Activated naive CD8-positive, alpha-beta T cell (primary cell): Measurements from ENCODE around the gene LPAR3.

ENCODE experiments used
- H3K27ac Mint-ChIP-seq: one replicate; pipeline ENCODE4 v1.8.0; 2021; ENCODE audit warnings: mixed read lengths
- H3K27me3 Mint-ChIP-seq: one replicate; pipeline ENCODE4 v1.8.0; 2021; ENCODE audit warnings: mixed read lengths
- H3K36me3 Mint-ChIP-seq: one replicate; pipeline ENCODE4 v1.8.0; 2021; ENCODE audit warnings: mixed read lengths
- H3K4me1 Mint-ChIP-seq: one replicate; pipeline ENCODE4 v1.8.0; 2021; ENCODE audit warnings: low read depth, mixed read lengths
- H3K4me3 Mint-ChIP-seq: one replicate; pipeline ENCODE4 v1.8.0; 2021; ENCODE audit warnings: mild to moderate bottlenecking, mixed read lengths
- H3K9me3 Mint-ChIP-seq: one replicate; pipeline ENCODE4 v1.8.0; 2021; ENCODE audit warnings: low read depth, mixed read lengths

The LPAR3 gene

DNA sequence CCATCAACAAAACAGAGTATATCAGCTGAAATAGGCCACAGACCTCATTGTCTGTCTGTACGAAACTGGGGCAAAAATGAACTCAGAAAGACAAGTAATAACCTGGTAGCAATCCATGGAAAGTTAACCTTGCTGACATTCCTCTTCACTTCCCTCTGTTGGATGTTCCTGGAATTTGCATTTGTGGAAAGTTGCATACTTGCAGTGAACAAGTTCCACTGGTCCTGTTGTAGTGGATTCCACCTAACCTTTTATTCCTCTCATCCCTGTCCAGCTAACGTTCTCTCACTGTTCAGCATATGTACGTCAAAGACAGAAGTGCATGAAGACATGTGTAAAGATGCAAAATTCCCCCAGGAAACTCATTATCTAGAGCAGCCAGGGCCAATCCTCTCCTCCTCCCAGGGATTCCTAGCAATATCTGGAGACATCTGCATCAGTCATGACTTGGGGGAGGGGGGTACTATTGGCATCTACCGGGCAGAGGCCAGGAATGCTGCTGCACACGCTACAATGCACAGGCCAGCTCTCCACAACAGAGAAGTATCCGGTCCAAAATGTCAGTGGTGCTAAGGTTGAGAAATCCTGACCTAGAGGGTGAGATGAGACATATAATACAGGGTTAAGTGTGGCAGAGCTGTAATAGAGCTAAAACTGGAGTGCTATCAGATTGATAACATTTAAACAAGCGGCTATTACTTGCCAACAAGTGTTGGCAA, 8.2 kb downstream of the LPAR3 start:
- Mint-ChIP-seq H3K36me3 (peaks cover 2% of the 10 kb centered on the region), H3K4me3 (no peak overlapping the region)

DNA sequence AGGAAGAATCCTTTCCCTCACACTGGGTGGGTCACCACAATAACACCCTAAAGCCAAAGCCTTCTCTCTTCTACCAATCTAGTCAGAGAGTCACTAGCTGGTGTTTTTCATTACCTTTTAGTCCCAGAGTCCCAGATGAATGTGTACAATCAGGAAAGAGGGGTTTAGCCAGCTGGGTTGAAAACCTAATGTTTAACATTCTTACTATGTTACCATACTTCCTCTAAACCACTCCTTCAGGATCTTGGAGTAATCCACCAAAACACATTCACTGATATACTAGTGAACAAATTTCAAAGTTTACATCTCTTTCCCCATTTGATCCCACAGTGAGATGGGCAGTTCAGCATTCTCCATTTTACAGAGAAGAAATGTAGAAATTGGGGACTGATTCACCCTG, 9.7 kb downstream of the LPAR3 start:
- Mint-ChIP-seq H3K9me3 (no peaks in the 10 kb centered on the region), H3K4me1 (peaks cover 2% of the 10 kb centered on the region), H3K4me3 (no peak overlapping the region), H3K27me3 (no peaks in the 10 kb centered on the region), H3K27ac (no peak overlapping the region), H3K36me3 (peaks cover 4% of the 10 kb centered on the region)

More for the DNA sequence above, 8.2 kb downstream of the LPAR3 start:
- peaks cover 2% of the 10 kb centered on the region for H3K27me3 Mint-ChIP-seq
- H3K9me3 Mint-ChIP-seq, result no peaks in the 10 kb centered on the region
- no peak overlapping the region for H3K27ac Mint-ChIP-seq
- H3K4me1 Mint-ChIP-seq, result peaks cover 14% of the 10 kb centered on the region

DNA sequence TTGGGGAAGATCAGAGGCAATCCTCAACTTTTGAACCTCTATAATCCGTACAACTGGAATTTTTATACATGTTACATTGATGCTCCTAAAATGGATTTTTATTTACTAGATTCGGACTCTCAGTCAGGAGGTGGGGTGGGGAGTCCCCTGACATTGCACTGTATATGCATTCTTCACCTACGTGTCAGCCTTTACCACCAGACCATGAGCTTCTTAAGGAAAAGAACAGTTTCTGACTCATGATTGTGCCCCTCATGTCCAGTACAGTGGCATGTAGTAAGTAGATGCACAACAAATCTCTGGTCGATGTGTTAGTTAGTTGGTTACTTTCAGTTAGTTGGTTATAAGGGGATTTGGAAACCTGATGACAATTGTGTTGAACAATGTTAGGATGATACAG, 15.4 kb downstream of the LPAR3 start:
- Mint-ChIP-seq H3K9me3 (no peaks in the 10 kb centered on the region), H3K36me3 (peaks cover 4% of the 10 kb centered on the region), H3K4me1 (no peaks in the 10 kb centered on the region), H3K27me3 (no peaks in the 10 kb centered on the region), H3K4me3 (no peak overlapping the region), H3K27ac (no peak overlapping the region)

DNA sequence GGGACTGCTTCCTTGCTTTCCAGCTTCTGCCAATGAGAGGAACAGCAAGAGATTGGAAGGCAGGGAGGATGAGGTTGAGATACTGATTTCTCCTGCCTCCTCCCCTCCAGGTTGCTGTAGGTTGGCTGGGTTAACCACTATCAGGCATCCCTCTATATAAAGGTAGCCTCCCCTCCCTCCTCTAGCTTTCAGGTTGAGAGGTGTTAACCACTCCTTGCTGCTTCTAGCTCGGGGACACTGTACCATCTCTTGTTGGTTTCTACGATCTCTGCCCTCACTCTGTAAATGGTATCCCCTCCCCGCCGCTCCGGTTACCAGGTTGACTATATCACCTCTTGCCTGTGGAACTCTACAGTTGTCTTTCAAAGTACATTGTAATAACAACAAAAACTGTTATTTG, 16.7 kb downstream of the LPAR3 start:
- Mint-ChIP-seq H3K4me1 (no peaks in the 10 kb centered on the region), H3K27ac (no peak overlapping the region), H3K9me3 (no peaks in the 10 kb centered on the region), H3K36me3 (peaks cover 2% of the 10 kb centered on the region), H3K4me3 (no peak overlapping the region), H3K27me3 (no peaks in the 10 kb centered on the region)

DNA sequence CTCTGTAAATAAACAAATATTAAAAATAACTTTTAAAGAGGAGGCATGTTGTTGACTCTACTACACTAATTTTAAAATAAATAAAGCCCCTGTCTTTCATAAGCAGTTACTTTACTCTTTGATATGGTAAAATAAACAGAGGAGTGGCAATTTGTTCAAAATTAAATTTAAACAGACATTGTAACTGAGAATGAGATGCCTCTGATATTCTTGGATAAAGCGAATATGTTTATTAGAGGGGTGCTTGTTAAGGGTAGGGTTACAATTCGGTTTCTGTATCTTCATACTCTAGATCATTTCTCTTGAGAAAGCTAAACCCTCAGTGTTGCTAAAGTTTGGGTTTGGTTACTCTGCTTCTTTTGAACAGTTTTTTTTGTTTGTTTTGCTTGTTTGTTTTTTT, 19.6 kb downstream of the LPAR3 start:
- H3K27me3 Mint-ChIP-seq, result no peaks in the 10 kb centered on the region
- peaks cover 5% of the 10 kb centered on the region for H3K4me1 Mint-ChIP-seq
- no peak overlapping the region for H3K4me3 Mint-ChIP-seq
- H3K36me3 Mint-ChIP-seq, result no peaks in the 10 kb centered on the region
- H3K27ac Mint-ChIP-seq, result no peak overlapping the region
- no peaks in the 10 kb centered on the region for H3K9me3 Mint-ChIP-seq

DNA sequence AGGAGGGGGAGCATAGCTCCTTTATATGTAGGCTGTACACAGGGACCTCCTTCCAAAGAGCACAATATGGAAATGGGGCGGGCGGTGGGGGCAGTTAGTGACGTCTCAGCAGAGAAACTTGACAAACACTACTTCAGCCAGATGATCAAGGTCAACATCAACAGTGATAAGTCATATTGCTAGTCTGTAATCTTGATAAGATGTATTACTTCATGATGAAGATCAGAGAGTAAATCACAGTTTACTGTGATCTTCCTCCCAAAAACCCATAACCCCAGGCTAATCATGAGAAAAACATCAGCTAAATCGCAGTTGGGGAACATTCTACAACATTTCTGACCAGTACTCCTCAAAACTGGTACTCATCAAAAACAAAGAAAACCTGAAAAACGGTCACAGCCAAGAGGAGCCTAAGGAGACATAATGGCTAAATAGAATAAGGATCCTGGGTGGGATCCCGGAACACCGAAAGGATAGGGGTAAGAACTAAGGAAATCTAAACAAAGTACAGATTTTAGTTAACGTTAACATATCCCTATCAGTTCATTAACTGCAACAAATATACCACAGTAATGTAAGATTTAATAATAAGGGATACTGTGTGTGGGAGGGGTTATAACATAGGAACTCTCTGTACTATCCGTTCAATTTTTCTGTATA, 20.2 kb downstream of the LPAR3 start:
- Mint-ChIP-seq H3K4me3 (no peak overlapping the region), H3K27me3 (no peaks in the 10 kb centered on the region), H3K9me3 (no peaks in the 10 kb centered on the region), H3K4me1 (peaks cover 5% of the 10 kb centered on the region), H3K27ac (no peak overlapping the region), H3K36me3 (no peaks in the 10 kb centered on the region)

DNA sequence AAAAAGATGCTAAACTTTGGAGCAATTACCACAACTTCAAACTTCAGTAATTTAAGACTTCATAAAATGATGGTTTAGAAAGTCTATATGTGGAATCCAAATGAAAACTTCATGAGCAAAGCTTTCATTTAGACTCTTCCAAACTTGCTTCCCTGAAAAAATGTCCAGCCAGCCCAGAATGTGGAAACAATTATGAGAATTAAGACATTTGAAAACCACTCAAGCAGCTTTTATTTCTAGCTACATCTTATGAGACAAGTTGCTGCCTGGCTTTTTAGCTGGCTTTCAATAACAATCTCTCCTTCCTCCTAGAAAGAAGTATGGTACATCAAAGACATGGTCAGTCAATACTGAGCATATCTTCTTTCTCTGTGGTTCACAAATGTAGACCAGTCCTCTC, 21.8 kb downstream of the LPAR3 start:
- no peaks in the 10 kb centered on the region for H3K36me3 Mint-ChIP-seq
- H3K27me3 Mint-ChIP-seq, result no peaks in the 10 kb centered on the region
- no peaks in the 10 kb centered on the region for H3K9me3 Mint-ChIP-seq
- no peak overlapping the region for H3K4me3 Mint-ChIP-seq
- H3K27ac Mint-ChIP-seq, result no peak overlapping the region
- peaks cover 5% of the 10 kb centered on the region for H3K4me1 Mint-ChIP-seq

DNA sequence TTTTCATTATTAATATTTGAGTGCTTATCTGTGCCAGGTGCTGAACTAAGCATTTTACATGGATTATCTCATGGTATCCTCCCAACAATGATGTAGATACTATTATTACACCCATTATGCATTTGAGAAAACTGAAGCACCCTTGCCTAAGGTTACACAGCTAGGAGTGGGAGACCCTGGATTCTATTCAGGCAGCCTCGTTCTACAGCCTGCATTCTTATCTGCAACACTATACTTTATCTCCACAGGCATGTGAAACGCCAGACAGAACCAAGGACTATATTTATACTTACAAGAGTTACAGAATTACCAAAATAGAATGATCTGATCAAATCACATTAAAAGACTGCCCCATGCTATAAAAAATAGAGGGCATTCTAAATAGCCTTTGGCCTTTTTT, 22.4 kb downstream of the LPAR3 start:
- no peaks in the 10 kb centered on the region for H3K36me3 Mint-ChIP-seq
- H3K27me3 Mint-ChIP-seq, result no peaks in the 10 kb centered on the region
- H3K9me3 Mint-ChIP-seq, result no peaks in the 10 kb centered on the region
- no peak overlapping the region for H3K27ac Mint-ChIP-seq
- H3K4me1 Mint-ChIP-seq, result peaks cover 5% of the 10 kb centered on the region
- H3K4me3 Mint-ChIP-seq, result no peak overlapping the region

DNA sequence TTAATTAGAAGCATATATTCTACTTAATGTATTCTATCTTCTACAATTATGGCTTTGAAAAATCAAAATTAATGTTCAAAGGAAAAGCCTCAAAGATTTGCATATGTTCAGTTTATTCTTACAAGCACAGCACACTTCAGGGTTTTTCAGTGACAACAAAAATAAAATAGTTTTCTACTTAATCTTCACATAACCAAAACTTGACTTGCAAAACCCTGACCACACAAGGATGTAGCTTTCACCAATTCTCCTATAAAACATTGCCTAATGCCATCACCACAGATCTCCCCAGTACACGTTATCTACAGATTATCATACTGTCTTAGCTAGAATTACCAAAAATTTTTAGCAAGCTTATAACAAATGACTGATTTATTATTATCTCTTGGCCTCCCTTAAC, 23.3 kb downstream of the LPAR3 start:
- H3K27me3 Mint-ChIP-seq, result no peaks in the 10 kb centered on the region

DNA sequence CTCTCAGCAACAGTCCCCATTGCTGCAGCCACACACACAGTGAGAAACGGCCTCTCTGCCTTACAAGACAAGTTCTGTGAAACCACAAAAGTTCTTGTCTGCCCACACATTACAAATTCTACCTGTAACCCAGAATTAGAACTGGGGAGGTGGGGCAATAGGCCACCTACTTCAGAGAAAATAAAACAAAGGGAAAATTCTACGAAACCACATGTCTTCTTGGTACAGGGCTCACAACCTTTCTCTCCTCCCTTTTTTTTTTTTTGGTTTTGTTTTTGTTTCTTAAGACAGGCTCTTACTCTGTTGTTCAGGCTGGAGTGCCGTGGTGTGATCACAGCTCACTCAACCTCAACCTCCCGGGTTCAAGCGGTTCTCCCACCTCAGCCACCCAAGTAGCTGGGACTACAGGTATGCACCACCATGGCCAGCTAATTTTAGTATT, 30.2 kb downstream of the LPAR3 start:
- no peaks in the 10 kb centered on the region for H3K27me3 Mint-ChIP-seq
- peak overlapping the region; percentile 88 for H3K27ac Mint-ChIP-seq
- H3K4me1 Mint-ChIP-seq, result peaks cover 59% of the 10 kb centered on the region
- H3K36me3 Mint-ChIP-seq, result peaks cover 6% of the 10 kb centered on the region
- no peaks in the 10 kb centered on the region for H3K9me3 Mint-ChIP-seq
- H3K4me3 Mint-ChIP-seq, result peak overlapping the region; percentile 75

More for the DNA sequence above, 23.3 kb downstream of the LPAR3 start:
- Mint-ChIP-seq H3K9me3 (no peaks in the 10 kb centered on the region), H3K4me1 (peaks cover 9% of the 10 kb centered on the region), H3K36me3 (no peaks in the 10 kb centered on the region), H3K4me3 (no peak overlapping the region), H3K27ac (no peak overlapping the region)

DNA sequence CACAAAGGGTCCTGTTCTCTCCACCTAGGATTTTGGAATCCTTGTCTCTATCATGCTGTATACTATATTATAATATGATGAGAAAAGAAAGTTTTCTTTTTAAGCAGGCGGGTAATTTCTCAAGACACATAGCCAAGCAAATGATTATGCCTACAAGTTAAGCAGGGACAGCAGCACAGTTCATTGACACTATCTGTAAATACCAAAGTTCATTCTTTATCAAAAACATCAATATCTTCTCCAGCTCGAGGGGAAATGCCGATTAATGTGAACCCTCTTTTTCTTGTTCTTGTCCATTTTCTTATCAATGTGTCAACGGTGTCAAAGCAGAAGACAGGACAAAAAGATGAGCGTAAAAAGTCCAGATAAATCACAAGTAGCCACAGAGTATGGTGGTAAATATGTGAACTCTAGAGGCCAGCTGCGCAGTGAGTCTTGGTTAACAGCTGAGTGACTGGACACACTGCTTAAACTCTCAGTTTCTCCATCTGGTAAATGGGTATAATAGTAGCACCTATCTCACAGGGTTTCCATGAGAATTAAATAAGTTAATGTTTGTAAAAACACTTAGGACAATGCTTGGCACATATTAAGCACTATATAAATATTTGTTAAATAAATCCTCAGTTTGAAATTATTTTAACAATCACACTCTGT, 30.9 kb downstream of the LPAR3 start:
- Mint-ChIP-seq H3K9me3 (no peaks in the 10 kb centered on the region), H3K27ac (peak overlapping the region; percentile 88), H3K27me3 (no peaks in the 10 kb centered on the region), H3K36me3 (peaks cover 6% of the 10 kb centered on the region), H3K4me3 (peak overlapping the region; percentile 75), H3K4me1 (peaks cover 59% of the 10 kb centered on the region)

DNA sequence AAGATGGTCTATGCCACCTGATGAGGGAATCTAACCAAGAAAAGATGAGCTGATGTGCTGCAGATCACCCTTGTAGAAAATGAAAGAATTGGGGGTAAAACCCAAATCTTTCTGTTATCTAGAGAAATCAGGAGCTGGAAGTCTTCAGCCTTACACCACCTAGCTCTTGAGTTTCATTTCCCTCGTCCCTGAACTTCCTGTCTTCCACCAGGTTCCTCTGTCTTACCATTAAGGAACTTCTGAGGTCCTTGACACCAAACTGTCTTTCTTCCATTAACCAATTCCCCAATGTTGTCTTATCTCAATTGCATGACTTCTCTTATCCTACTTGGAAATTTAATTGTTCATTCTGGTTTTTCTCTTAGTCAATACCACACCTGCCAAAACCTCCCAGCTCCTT, 31.5 kb downstream of the LPAR3 start:
- Mint-ChIP-seq H3K4me1 (peaks cover 59% of the 10 kb centered on the region), H3K4me3 (peak overlapping the region; percentile 20), H3K36me3 (peaks cover 6% of the 10 kb centered on the region), H3K27me3 (no peaks in the 10 kb centered on the region), H3K9me3 (no peaks in the 10 kb centered on the region), H3K27ac (peak overlapping the region; percentile 76)

DNA sequence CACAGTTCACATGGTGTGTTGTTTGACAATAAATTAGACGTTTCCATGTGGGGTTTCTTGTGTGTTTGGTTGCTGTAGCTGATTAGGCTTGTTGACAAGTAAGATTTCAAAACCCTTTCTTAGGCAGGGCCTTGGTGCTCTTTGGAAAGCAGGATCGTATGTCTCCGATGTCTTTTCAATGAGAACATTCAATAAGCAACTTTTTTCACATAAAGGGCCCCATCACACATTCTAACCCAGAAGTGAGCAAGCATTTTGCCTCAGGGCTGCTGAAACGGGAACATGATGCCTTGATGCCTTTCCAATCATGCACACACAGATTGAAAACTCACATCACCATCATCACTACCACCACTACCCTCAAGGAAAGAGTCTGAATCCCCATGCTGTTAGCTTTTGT, 33.1 kb downstream of the LPAR3 start:
- no peak overlapping the region for H3K4me3 Mint-ChIP-seq
- H3K36me3 Mint-ChIP-seq, result peaks cover 6% of the 10 kb centered on the region
- no peaks in the 10 kb centered on the region for H3K9me3 Mint-ChIP-seq
- no peak overlapping the region for H3K27ac Mint-ChIP-seq
- peaks cover 68% of the 10 kb centered on the region for H3K4me1 Mint-ChIP-seq
- no peaks in the 10 kb centered on the region for H3K27me3 Mint-ChIP-seq

DNA sequence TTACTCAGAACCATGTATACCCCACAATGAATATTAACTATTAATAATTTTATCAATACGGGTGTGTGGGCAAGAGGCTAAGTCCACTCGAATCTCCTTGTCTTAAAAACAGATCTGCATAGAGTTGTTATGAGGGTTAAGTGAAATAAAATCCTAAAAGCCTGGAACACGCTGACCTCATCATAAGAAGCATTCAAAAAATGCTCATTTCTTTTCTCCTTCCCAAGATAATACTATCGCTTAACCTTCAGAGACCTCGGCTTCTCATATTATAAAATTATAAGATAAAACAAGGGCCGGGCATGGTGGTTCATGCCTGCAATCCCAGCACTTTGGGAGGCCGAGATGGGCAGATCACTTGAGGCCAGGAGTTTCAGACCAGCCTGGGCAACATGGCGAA, 35.1 kb downstream of the LPAR3 start:
- Mint-ChIP-seq H3K27me3 (no peaks in the 10 kb centered on the region), H3K36me3 (peaks cover 4% of the 10 kb centered on the region), H3K27ac (no peak overlapping the region), H3K4me1 (peaks cover 73% of the 10 kb centered on the region), H3K4me3 (no peak overlapping the region), H3K9me3 (no peaks in the 10 kb centered on the region)

DNA sequence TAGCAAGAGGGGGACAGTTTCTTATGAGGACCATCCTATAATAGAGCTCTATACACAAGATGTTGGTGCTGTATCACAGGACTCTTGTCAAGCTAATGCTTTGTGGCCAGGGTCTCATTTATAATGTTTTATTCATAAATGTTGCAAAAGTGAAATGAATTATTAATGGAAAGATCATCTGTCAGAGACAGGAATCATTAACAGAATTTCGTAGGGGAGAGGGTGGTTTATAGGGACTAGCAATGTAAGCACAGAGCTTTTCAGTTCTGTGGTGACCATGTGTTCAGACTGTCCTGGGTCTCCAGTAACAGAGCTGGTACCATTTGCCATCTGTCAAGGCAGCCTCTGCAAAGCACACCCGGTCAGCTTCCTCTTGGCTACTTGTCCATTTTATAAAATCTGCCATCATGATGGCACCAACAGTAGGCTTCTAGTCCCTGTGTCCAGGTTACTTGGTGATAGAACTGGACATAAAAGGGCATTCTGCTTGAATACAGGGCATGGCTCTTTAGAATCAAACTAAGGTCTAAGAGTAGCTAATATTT, 36.2 kb downstream of the LPAR3 start:
- Mint-ChIP-seq H3K36me3 (peaks cover 4% of the 10 kb centered on the region), H3K27me3 (no peaks in the 10 kb centered on the region), H3K9me3 (no peaks in the 10 kb centered on the region), H3K4me1 (peaks cover 70% of the 10 kb centered on the region), H3K4me3 (no peak overlapping the region), H3K27ac (no peak overlapping the region)
